ENCODE data around the gene TDRD10.
A peak's percentile ranks its signal among the peaks of the same experiment; 100 is the strongest.

TDRD10 gene

DNA sequence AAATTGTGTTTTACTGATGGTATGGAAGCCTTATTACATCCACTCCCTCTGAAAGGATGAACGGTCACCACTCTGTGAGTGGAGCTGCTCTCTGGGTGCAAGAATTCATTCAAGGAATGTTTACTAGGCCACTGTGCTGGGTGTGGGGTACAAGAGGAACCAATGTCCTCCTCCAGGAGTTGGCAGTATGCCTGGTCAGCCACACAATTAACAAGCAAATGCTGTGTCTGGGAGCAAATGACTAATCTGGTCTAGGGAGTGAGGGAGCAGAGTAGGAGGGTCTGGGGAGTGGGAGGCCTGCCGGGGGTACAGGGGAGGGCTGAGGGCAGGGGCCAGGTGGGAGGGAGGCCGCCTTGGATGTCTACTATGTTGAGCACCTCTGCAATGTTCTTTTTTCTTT is 27.2 kb upstream of the TDRD10 start:
- TF ChIP-seq EZH2 (optimal IDR thresholded peaks at IDR 0.05; ENCODE audit: low read depth, low read length) (no peak), EZH2phosphoT487 (IDR thresholded peaks at IDR 0.05; ENCODE audit: low read length) (no peak)
- TF ChIP-seq, protein P1, sequence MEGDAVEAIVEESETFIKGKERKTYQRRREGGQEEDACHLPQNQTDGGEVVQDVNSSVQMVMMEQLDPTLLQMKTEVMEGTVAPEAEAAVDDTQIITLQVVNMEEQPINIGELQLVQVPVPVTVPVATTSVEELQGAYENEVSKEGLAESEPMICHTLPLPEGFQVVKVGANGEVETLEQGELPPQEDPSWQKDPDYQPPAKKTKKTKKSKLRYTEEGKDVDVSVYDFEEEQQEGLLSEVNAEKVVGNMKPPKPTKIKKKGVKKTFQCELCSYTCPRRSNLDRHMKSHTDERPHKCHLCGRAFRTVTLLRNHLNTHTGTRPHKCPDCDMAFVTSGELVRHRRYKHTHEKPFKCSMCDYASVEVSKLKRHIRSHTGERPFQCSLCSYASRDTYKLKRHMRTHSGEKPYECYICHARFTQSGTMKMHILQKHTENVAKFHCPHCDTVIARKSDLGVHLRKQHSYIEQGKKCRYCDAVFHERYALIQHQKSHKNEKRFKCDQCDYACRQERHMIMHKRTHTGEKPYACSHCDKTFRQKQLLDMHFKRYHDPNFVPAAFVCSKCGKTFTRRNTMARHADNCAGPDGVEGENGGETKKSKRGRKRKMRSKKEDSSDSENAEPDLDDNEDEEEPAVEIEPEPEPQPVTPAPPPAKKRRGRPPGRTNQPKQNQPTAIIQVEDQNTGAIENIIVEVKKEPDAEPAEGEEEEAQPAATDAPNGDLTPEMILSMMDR (IDR thresholded peaks at IDR 0.05; ENCODE audit: low read length) = no peak
- no peaks in the 10 kb centered on the region for H3K9me3 ChIP-seq (replicated peaks; ENCODE audit: insufficient read depth, low read length)
- no peaks in the 10 kb centered on the region for H3K9me2 ChIP-seq (replicated peaks; ENCODE audit: insufficient read depth, low read length)
- peak; percentile 3 for DNase-seq
- H3K4me1 ChIP-seq (ENCODE audit: low read length) = peaks cover 18% of the 10 kb centered on the region
- no peak overlapping the region for H3K4me2 ChIP-seq (ENCODE audit: low read depth, low read length)
- no peak overlapping the region for H3K27ac ChIP-seq (ENCODE audit: low read length)
- no peaks in the 10 kb centered on the region for H3K36me3 ChIP-seq (replicated peaks; ENCODE audit: insufficient read depth, low read length)
- H3F3A ChIP-seq (ENCODE audit: insufficient read depth, low read length) = peaks cover 30% of the 10 kb centered on the region
- H3K9ac ChIP-seq (ENCODE audit: low read length) = no peak overlapping the region
- H2AFZ ChIP-seq (ENCODE audit: low read length) = no peak overlapping the region
- no peaks in the 10 kb centered on the region for H4K20me1 ChIP-seq (ENCODE audit: insufficient read depth, low read length)
- H3K79me2 ChIP-seq (ENCODE audit: low read length) = no peaks in the 10 kb centered on the region
- no peak overlapping the region for H3K4me3 ChIP-seq (ENCODE audit: low read length)
- no peaks in the 10 kb centered on the region for H3K27me3 ChIP-seq (replicated peaks; ENCODE audit: insufficient read depth, low read length)

DNA sequence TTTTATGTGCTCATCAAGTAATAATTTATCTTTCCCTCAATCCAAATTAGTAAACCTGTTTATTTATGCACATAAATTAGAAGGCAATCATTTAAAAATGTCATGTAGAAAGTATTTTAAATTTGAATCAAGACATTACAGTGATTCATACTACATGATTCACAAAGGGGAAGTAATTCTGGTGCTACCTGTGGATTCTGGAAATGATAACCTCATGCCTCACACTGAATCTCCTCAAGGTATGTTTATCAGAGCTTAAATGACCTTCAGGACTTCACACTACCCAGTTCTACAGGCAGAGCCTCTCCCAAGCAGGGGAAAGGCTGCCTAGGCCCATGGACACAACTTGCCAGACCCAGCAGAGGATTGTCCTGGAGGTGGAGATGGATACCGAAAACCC is 25.2 kb upstream of the TDRD10 start:
- H3K4me2 ChIP-seq (ENCODE audit: low read depth, low read length) = no peak overlapping the region
- no peak for TF ChIP-seq EZH2 (optimal IDR thresholded peaks at IDR 0.05; ENCODE audit: low read depth, low read length)
- TF ChIP-seq EZH2phosphoT487 (IDR thresholded peaks at IDR 0.05; ENCODE audit: low read length) = no peak
- TF ChIP-seq, protein P1 (IDR thresholded peaks at IDR 0.05; ENCODE audit: low read length) = no peak

DNA sequence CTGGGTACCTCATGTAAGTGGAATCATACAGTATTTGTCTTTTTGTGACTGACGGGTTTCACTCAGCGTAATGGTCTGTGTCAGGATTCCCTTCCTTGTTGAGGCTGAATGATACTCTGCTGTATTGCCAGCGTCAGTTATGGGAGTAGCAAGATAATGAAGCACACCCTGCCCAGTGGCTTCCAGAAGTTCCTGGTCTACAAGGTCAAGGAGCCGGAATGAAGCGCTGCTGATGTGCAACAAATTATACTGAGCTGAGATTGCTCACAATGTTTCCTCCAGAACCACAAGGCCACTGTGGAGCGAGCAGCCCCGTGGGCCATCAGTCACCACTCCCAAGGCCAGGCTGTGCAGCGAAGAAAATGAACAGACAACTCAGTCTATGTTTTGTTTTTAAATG is 24.0 kb upstream of the TDRD10 start:
- peak overlapping the region; percentile 18; the same call in 1 of the 2 replicates for H3K4me2 ChIP-seq (ENCODE audit: low read depth, low read length)
- H3K9me3 ChIP-seq (replicated peaks; ENCODE audit: insufficient read depth, low read length) = no peaks in the 10 kb centered on the region
- no peaks in the 10 kb centered on the region for H3K36me3 ChIP-seq (replicated peaks; ENCODE audit: insufficient read depth, low read length)
- no peaks in the 10 kb centered on the region for H3K9me2 ChIP-seq (replicated peaks; ENCODE audit: insufficient read depth, low read length)
- H3K9ac ChIP-seq (ENCODE audit: low read length) = no peak overlapping the region
- H2AFZ ChIP-seq (ENCODE audit: low read length) = peak overlapping the region; percentile 42; the same call in 1 of the 2 replicates
- H3K27ac ChIP-seq (ENCODE audit: low read length) = peak overlapping the region; percentile 17; the same call in 1 of the 2 replicates
- no peak for TF ChIP-seq EZH2phosphoT487 (IDR thresholded peaks at IDR 0.05; ENCODE audit: low read length)
- TF ChIP-seq, protein P1 (IDR thresholded peaks at IDR 0.05; ENCODE audit: low read length) = no peak
- H3K4me1 ChIP-seq (ENCODE audit: low read length) = peaks cover 18% of the 10 kb centered on the region
- DNase-seq = no peak
- H3K4me3 ChIP-seq (ENCODE audit: low read length) = no peak overlapping the region
- H3K79me2 ChIP-seq (ENCODE audit: low read length) = no peaks in the 10 kb centered on the region
- peaks cover 15% of the 10 kb centered on the region for H3F3A ChIP-seq (ENCODE audit: insufficient read depth, low read length)
- H4K20me1 ChIP-seq (ENCODE audit: insufficient read depth, low read length) = no peaks in the 10 kb centered on the region
- H3K27me3 ChIP-seq (replicated peaks; ENCODE audit: insufficient read depth, low read length) = no peaks in the 10 kb centered on the region

More for the DNA sequence above, 25.2 kb upstream of the TDRD10 start:
- H3K9ac ChIP-seq (ENCODE audit: low read length) = no peak overlapping the region
- H3K27me3 ChIP-seq (replicated peaks; ENCODE audit: insufficient read depth, low read length) = no peaks in the 10 kb centered on the region
- no peaks in the 10 kb centered on the region for H3K79me2 ChIP-seq (ENCODE audit: low read length)
- H3K27ac ChIP-seq (ENCODE audit: low read length) = no peak overlapping the region
- DNase-seq = peak; percentile 5
- no peaks in the 10 kb centered on the region for H3K9me3 ChIP-seq (replicated peaks; ENCODE audit: insufficient read depth, low read length)
- no peak overlapping the region for H3K4me3 ChIP-seq (ENCODE audit: low read length)
- H4K20me1 ChIP-seq (ENCODE audit: insufficient read depth, low read length) = no peaks in the 10 kb centered on the region
- H3F3A ChIP-seq (ENCODE audit: insufficient read depth, low read length) = peaks cover 15% of the 10 kb centered on the region
- H2AFZ ChIP-seq (ENCODE audit: low read length) = no peak overlapping the region
- no peaks in the 10 kb centered on the region for H3K9me2 ChIP-seq (replicated peaks; ENCODE audit: insufficient read depth, low read length)
- peaks cover 18% of the 10 kb centered on the region for H3K4me1 ChIP-seq (ENCODE audit: low read length)
- H3K36me3 ChIP-seq (replicated peaks; ENCODE audit: insufficient read depth, low read length) = no peaks in the 10 kb centered on the region

All from MM.1S (cell line).